ENCODE data around the gene NHSL1.

Gene NHSL1

DNA sequence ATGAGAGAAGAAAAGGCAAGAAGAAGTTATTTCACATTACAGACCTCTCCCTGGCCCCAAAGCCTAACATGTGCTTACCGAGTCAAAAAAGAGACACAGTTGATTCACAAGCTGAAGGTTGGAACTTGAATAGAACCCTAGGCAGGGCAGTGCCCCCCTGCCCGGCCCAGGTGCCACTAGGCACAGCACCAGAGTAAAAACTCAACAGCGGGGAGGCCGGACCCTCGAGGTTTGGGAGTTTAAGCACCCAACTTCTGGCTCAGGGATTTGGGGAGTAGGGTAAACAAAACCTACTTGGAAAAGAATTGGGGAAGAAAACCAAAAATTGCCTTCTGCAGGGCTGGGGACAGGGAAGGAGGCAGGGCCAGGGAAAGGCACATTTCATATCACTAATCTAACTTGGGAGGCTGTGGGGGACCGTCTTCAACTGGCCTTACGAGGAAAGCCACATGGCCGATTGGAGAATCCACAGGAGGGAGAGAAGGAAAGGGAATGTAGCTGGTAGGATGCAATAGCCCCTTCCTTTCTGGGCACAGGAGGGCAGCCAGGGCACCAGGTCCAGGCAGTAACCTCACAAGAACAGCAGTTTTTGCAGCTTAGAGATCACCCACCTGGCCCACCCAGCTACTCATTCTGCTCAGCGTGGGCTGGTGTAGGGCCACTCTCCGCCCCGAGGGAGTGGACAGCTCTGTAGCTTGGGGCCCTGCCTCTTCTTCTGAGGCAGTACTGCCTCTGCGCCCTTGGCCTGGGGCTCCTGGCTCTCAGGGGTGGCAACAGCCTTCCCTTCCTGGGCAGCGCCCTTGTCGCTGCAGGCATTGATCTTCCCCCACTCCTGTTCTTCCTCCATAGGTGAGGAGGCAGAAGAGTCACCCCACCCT, 97.1 kb downstream of the NHSL1 start:
- DNase-seq (ENCODE audit: low read depth) = no peak

DNA sequence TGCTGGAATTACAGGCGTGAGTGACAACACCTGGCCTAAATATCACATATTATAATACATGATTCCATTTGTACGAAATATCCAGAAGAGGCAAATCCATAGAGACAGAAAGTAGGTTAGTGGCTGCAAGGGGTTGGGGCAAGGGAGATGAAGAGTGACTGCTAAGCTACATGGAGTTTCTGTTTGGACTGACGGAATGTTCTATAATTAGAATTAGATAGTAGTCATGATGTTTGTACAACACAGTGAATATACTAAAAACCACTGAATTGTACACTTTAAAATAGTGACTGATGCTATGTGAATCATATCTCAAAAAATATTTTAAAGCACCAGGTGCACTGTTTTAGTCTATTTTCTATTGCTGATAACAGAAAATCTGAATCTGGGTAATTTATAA, 99.0 kb downstream of the NHSL1 start:
- DNase-seq (ENCODE audit: low read depth) = no peak

- no peak for DNase-seq (ENCODE audit: low read depth)
Observed at GRCh38 chr6:138397128-138398122, 101.9 kb downstream of the NHSL1 start.

DNA sequence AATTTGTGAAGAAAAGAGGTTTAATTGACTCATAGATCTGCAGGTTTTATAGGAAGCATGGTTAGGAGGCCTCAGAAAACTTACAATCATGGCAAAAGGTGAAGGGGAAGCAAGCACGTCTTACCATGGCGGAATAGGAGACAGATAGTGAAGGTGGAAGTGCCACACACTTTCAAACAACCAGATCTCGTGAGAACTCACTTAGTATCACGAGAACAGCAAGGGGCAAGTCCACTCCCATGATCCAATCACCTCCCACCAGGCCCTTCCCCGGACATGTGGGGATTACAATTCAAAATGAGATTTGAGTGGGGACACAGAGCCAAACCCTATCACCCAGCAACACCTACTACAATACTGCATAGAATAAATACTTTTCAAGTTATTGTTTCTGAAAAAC, 102.6 kb downstream of the NHSL1 start:
- no peak for DNase-seq (ENCODE audit: low read depth)

DNA sequence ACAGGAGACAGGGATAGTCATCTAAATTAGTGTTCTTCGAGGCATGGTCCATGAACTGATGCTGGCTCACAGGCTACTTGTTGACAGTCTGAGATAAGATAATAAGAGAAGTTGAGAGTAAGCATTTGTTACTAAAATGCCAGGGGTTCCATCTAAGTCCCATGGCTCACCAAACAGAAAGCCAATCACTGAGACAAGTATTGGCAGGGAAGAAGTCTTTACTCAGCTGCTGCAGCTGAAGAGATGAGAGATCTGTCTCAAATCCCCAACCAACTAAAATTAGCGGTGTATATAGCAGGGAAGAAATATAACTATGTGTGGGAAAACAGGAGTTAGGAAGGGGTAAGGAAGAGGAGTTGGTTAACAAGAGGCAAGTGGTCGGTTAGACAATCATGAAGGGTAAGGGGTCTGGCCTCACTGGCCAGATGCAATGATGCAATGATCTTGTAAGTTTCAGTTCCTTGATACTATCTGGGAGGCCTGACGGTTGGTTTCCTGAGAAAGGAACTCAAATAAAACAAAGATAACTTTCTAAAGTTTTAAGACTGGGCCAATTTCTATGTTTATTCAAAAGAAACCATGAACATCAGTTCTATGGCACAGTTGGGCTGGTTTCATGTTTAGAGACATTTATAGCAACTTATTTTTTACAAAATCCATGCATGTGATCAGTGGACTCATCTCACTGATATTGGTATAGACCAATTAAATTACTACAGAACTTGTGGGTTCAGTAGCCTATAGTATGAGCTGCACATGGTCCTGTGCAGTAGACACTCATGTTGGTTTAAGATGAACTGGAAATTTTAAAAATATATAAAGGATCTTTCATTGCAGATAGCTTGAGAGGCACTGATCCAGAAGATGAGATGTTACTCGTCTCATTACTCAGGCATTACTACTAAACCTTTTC, 105.2 kb downstream of the NHSL1 start:
- DNase-seq (ENCODE audit: low read depth) = no peak

DNA sequence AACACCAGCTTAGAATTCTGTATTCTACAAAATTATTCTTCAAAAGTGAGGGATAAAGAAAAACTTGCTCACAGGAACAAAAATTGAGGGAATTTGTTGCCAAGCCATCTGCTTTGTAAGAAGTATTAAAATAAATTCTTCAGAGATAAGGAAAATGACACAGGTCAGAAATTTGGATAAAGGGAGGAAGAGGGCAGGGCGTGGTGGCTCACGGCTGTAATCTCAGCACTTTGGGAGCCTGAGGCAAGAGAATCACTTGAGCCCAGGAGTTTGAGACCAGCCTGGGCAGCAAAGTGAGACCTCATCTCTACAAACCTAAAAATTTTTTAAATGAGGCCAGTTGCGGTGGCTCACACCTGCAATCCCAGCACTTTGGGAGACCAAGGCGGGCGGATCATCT, 109.7 kb downstream of the NHSL1 start:
- no peak for DNase-seq (ENCODE audit: low read depth)

DNA sequence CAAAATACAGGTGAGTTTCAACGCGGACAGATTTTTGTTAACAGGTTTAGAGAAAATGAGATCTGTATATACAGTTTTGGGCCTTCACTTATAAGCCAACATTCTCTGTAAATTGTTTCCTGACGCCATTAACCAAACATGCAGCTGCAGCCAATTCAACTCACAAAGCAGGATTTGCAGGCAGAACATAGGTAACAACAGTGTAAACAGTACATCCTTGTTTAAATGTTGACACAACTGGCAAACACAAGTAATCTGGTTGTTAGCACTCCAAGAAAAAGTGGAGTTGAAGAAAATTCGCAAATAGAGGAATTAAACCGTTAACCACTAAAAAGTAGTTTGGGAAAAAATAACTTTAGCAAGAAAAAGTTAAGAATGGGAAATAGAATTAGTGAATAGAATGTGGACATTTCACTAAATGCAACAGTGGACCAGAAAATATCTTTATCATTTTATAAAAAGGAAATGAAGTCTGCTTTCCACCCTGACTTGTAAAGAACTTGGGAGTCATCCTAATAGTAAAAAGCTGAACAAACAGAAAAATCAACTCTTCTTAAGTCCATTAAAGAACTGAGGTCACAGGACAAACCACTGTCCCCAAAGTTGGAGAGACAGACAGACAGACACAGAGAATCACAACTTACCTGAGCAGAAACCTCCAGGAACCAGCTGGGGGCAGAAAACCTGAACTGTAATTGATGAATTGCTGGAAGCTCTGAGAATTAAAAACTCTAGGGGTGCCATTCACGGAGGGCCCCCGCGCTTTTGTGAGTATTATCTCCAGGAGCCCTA, 111.5 kb downstream of the NHSL1 start:
- DNase-seq (ENCODE audit: low read depth) = no peak

- no peak for DNase-seq (ENCODE audit: low read depth)
Observed at GRCh38 chr6:138386897-138387296, 112.4 kb downstream of the NHSL1 start.

DNA sequence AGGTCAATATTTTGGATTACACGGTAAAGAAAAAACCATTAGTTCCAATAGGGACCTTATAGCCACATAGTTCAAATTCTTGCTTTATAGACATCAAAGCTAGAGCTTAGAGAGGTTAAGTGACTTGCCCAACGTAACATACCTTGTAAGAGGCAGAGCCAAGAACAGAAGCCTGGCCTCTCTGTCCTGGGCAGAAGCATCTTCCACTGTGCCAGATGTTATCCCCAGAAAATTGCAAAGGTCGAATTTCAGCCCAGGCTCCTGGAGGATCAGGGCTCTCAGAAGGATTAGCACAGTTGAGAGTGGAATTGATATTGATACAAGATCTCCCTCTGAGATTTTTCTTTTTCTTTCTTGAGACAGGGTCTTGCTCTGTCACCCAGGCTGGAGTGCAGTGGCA, 115.5 kb downstream of the NHSL1 start:
- no peak for DNase-seq (ENCODE audit: low read depth)

DNA sequence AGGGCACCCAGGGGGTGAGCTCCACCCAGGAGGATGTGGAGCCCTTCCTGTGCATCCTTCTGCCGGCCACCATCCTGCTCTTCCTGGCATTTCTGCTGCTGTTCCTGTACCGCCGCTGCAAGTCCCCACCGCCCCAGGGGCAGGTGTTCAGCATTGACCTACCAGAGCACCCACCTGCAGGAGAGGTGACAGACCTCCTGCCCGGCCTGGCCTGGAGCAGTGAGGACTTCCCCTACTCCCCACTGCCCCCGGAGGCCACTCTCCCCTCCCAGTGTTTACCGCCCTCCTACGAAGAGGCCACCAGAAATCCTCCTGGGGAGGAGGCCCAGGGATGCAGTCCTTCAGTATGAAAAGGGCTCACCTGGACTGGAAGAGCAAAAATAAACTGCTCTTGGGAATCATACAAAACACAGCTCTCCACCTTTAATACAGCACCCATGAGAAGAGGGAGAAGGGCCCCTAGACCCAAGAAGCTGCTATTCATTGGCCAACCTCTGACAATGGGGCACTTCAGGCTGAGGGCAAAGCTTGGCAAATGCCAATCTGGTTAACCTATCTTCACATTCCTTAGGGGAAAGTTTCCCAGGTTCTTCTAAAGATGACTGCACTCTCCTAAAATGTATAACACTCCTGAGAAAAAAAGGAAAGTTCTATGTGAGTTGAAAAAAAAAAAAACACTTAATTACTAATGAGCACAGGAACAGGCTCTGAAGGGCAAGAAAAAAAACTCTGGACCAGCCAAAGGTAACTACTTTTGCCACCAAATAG, 116.6 kb downstream of the NHSL1 start:
- no peak for DNase-seq (ENCODE audit: low read depth)

DNA sequence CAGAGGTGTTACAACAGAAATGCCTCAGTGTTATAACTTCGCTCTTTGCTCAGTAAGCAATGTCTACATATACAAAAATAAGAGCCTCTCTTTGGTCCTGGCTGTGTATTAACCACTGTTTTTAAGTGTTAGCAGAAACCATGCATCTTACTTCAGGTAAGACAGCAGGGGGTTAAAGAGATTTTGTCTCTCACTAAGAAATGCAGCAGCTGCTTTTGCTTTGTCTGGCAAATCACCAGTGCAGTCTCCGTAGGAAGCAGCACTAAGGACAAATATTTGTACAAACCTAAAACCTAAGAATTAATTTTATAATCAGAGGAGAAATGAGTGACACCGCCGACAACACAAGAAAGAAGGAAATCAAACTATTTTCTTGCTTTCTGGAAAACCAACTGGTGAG, 120.8 kb downstream of the NHSL1 start:
- no peak for DNase-seq (ENCODE audit: low read depth)

GRCh38 chr6:138377844-138378243, 121.5 kb downstream of the NHSL1 start, which contains the start of gene SMIM28:
TSS of gene SMIM28 (plus strand) at chr6:138377905. CDS start at chr6:138378073, 168 bp downstream.
- DNase-seq (ENCODE audit: low read depth) = no peak

DNA sequence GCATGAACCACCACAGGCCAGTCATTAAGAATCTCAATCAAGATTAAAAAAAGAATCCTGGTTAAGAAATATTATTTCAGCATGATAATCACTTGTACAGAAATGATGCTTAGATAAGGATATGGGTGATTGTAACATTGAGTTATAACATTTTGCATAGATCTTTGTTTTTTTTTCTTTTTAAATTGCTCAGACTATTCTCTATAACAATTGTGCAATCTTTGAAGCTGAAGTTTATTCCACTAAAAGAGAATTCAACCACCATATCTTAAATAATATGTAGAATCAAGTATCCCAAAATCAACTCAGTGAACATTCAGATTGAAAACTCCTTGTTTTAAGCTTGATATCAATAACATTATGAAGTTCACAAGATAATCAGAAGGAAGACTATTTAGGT, 122.3 kb downstream of the NHSL1 start:
- no peak for DNase-seq (ENCODE audit: low read depth)

DNA sequence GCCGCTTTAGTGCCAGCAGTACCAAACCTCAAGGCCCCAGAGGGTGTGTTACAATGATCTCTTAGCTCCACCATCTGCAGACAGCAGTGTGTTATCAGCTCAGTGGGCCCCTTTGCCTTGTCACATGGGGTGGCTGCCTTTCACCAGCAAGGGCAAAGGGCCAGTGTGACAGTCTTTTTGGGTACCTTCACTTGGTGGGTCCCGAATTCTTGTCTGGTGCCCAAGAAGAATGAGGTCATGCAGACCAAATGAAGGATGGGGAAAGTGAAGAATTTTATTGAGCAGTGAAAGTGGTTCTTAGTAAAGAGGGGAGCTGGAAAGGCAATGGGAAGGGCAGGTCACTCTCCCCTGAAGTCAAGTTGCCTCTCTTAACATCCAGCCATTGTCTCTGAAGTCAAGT, 124.5 kb downstream of the NHSL1 start:
- no peak for DNase-seq (ENCODE audit: low read depth)

- no peak for DNase-seq (ENCODE audit: low read depth)
Observed at GRCh38 chr6:138374230-138374629, 125.1 kb downstream of the NHSL1 start.

- DNase-seq (ENCODE audit: low read depth) = no peak
Observed at GRCh38 chr6:138372711-138373463, 126.4 kb downstream of the NHSL1 start.
